Naive B cell (primary cell): ENCODE results near the gene COG8. TPM values are rescaled to one million over a fixed set of nuclear protein-coding genes. Genes with fewer than 3 reads are reported as not detected.

Experiments
- ATAC-seq, 2 donors: fragments of 150-1000 bp; cut with Tn5 transposase; 2 replicates each; pipeline ENCODE4 v1.10.0; 2021; ENCODE audit warnings: low read depth in 2 of 2, mild to moderate bottlenecking in 2 of 2, moderate library complexity in 2 of 2
- DNase-seq: peaks from one replicate; pipeline ENCODE4 v3.0.0; 2022
- H3K27ac Mint-ChIP-seq, 6 donors: one replicate each; pipeline ENCODE4 v1.8.0; 2020 to 2022; ENCODE audit warnings: mild to moderate bottlenecking in 6 of 6, mixed read lengths in 6 of 6, moderate library complexity in 5 of 6, inconsistent platforms in 2 of 6
- H3K27me3 Mint-ChIP-seq, 3 donors: one replicate each; pipeline ENCODE4 v1.8.0; 2021 to 2022; ENCODE audit warnings: mixed read lengths in 3 of 3, mild to moderate bottlenecking in 1 of 3
- H3K36me3 Mint-ChIP-seq, 2 donors: one replicate each; pipeline ENCODE4 v1.8.0; 2020 to 2022; ENCODE audit warnings: mixed read lengths in 2 of 2, inconsistent platforms in 1 of 2, mild to moderate bottlenecking in 1 of 2
- H3K4me1 Mint-ChIP-seq, 3 donors: one replicate each; pipeline ENCODE4 v1.8.0; 2020 to 2022; ENCODE audit warnings: mixed read lengths in 3 of 3, inconsistent platforms in 1 of 3, mild to moderate bottlenecking in 1 of 3, moderate library complexity in 1 of 3
- H3K4me3 Mint-ChIP-seq, 8 donors: one replicate each; pipeline ENCODE4 v1.8.0; 2020 to 2022; ENCODE audit warnings: mild to moderate bottlenecking in 8 of 8, mixed read lengths in 8 of 8, moderate library complexity in 8 of 8, inconsistent platforms in 2 of 8
- H3K9me3 Mint-ChIP-seq, 7 donors: one replicate each; pipeline ENCODE4 v1.8.0; 2020 to 2022; ENCODE audit warnings: mixed read lengths in 7 of 7, mild to moderate bottlenecking in 5 of 7, inconsistent platforms in 2 of 7, moderate library complexity in 1 of 7
- polyA plus RNA-seq, 6 donors: library from polyadenylated mRNA; unstranded; fragments of 300-500 nt; fragmentation: Illumina TruSeq; gene quantifications; one replicate each; pipeline ENCODE4 v1.2.3, GENCODE V29; 2021; ENCODE audit warnings: low read depth in 6 of 6

Gene COG8
- polyA plus RNA-seq, 6 donors from 2014 or later = 25.4 to 57.1 (median 34.3) TPM

GRCh38 chr16:69322343-69322742 lies 17.0 kb downstream of the COG8 start:
- H3K4me1 Mint-ChIP-seq = peaks cover 22 to 29% (median 26%) of the 10 kb centered on the region in 3 donors
- no peaks in the 10 kb centered on the region for H3K9me3 Mint-ChIP-seq
- ATAC-seq (no peak), DNase-seq (no peak)
- no peaks in the 10 kb centered on the region for H3K27me3 Mint-ChIP-seq
- H3K4me3 Mint-ChIP-seq = peak overlapping the region in 1 of 8 donors; percentile 44
- peaks cover 0 to 8% of the 10 kb centered on the region in 2 donors for H3K36me3 Mint-ChIP-seq
- H3K27ac Mint-ChIP-seq = peak overlapping the region in 2 of 6 donors; percentile 16 to 63

GRCh38 chr16:69321080-69321479 lies 18.3 kb downstream of the COG8 start:
- Mint-ChIP-seq H3K4me1 (peaks cover 11 to 27% (median 20%) of the 10 kb centered on the region in 3 donors), H3K27me3 (no peaks in the 10 kb centered on the region), H3K9me3 (no peaks in the 10 kb centered on the region), H3K27ac (peak overlapping the region in 1 of 6 donors; percentile 41), H3K36me3 (peaks cover 0 to 8% of the 10 kb centered on the region in 2 donors), H3K4me3 (no peak overlapping the region)
- ATAC-seq = no peak
- DNase-seq = no peak

DNA sequence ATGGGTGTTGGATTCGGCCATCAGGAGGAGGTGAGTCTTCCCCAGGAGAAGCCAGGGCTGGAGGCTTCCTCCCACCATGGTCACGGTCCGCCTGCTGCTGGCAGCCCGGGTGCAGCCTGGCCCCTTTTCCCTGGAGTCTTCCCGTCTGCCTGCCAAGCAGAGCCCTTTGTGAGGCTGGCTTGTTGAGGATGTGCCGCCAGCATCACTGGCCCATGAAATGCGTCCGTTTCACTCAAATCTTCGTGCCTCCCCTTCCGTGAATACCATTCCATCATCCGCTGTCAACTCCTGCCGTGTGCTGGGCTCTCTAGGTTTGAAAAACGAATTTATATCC lies 18.7 kb downstream of the COG8 start:
- peak overlapping the region in 1 of 6 donors; percentile 41 for H3K27ac Mint-ChIP-seq
- no peaks in the 10 kb centered on the region for H3K9me3 Mint-ChIP-seq
- H3K4me1 Mint-ChIP-seq = peaks cover 10 to 27% (median 16%) of the 10 kb centered on the region in 3 donors
- no peak overlapping the region for H3K4me3 Mint-ChIP-seq
- no peak for DNase-seq
- H3K36me3 Mint-ChIP-seq = peaks cover 0 to 8% of the 10 kb centered on the region in 2 donors
- no peaks in the 10 kb centered on the region for H3K27me3 Mint-ChIP-seq
- no peak for ATAC-seq

GRCh38 chr16:69319826-69320739 lies 19.3 kb downstream of the COG8 start:
- H3K4me3 Mint-ChIP-seq = no peak overlapping the region
- peaks cover 11 to 26% (median 16%) of the 10 kb centered on the region in 3 donors for H3K4me1 Mint-ChIP-seq
- no peaks in the 10 kb centered on the region for H3K27me3 Mint-ChIP-seq
- H3K36me3 Mint-ChIP-seq = peaks cover 0 to 8% of the 10 kb centered on the region in 2 donors
- DNase-seq (no peak), ATAC-seq (no peak)
- H3K9me3 Mint-ChIP-seq = no peaks in the 10 kb centered on the region
- H3K27ac Mint-ChIP-seq = peak overlapping the region in 1 of 6 donors; percentile 46

GRCh38 chr16:69319381-69319780 lies 20.0 kb downstream of the COG8 start:
- H3K27ac Mint-ChIP-seq = peak overlapping the region in 1 of 6 donors; percentile 46
- H3K9me3 Mint-ChIP-seq = no peaks in the 10 kb centered on the region
- H3K36me3 Mint-ChIP-seq = peaks cover 0 to 8% of the 10 kb centered on the region in 2 donors
- DNase-seq = no peak
- no peak for ATAC-seq
- peaks cover 12 to 19% (median 14%) of the 10 kb centered on the region in 3 donors for H3K4me1 Mint-ChIP-seq
- no peaks in the 10 kb centered on the region for H3K27me3 Mint-ChIP-seq
- no peak overlapping the region for H3K4me3 Mint-ChIP-seq

GRCh38 chr16:69318911-69319289 lies 20.5 kb downstream of the COG8 start:
- H3K27me3 Mint-ChIP-seq = no peaks in the 10 kb centered on the region
- ATAC-seq (no peak), DNase-seq (no peak)
- H3K9me3 Mint-ChIP-seq = no peaks in the 10 kb centered on the region
- peaks cover 0 to 8% of the 10 kb centered on the region in 2 donors for H3K36me3 Mint-ChIP-seq
- peak overlapping the region in 1 of 6 donors; percentile 12 for H3K27ac Mint-ChIP-seq
- H3K4me1 Mint-ChIP-seq = peaks cover 12 to 18% (median 18%) of the 10 kb centered on the region in 3 donors
- no peak overlapping the region for H3K4me3 Mint-ChIP-seq

- peaks cover 0 to 8% of the 10 kb centered on the region in 2 donors for H3K36me3 Mint-ChIP-seq
- peaks cover 18 to 21% (median 18%) of the 10 kb centered on the region in 3 donors for H3K4me1 Mint-ChIP-seq
- DNase-seq (no peak), ATAC-seq (no peak)
- no peak overlapping the region for H3K4me3 Mint-ChIP-seq
- no peak overlapping the region for H3K27ac Mint-ChIP-seq
- no peaks in the 10 kb centered on the region for H3K9me3 Mint-ChIP-seq
- no peaks in the 10 kb centered on the region for H3K27me3 Mint-ChIP-seq
These were observed 21.0 kb downstream of the COG8 start for GRCh38 chr16:69318177-69318910.

- no peak for ATAC-seq
- peaks cover 22 to 28% (median 27%) of the 10 kb centered on the region in 3 donors for H3K4me1 Mint-ChIP-seq
- no peak overlapping the region for H3K4me3 Mint-ChIP-seq
- H3K27me3 Mint-ChIP-seq = no peaks in the 10 kb centered on the region
- H3K9me3 Mint-ChIP-seq = no peaks in the 10 kb centered on the region
- H3K27ac Mint-ChIP-seq = no peak overlapping the region
- no peak for DNase-seq
- peaks cover 0 to 8% of the 10 kb centered on the region in 2 donors for H3K36me3 Mint-ChIP-seq
These were observed 22.7 kb downstream of the COG8 start for GRCh38 chr16:69316595-69317034.

DNA sequence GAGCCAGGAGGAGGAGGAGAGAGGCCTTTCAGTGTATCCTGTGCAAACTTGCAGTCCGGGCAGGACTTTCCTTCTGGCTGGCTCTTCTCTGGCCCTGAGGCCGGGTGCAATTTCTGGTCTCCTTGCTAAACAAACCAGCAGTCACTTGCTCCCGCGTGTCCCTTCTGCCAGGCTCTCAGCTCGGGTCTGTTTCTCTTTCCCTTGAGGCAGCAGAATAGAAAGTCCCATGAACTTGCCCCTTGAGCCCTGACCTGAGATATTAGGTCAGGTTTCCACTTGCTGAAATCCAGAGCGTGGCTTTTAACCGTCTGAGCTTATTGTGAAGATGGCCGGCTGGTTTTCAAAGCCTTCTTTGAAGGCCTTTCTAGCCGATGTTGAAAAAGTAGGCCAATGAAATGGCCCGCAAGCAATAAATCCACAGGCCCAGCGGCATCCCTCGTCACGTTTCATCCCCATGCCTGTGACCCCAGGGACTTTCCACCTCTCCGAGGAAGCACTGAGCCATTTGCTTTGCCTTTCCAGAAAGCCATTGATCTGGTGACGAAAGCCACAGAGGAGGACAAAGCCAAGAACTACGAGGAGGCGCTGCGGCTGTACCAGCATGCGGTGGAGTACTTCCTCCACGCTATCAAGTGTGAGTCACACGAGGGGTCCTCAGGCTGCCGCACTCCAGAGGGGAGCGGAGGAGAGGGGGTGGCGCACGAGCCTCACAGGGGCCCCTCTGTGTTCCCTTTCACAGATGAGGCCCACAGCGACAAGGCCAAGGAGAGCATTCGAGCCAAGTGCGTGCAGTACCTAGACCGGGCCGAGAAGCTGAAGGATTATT lies 23.7 kb downstream of the COG8 start:
- H3K36me3 Mint-ChIP-seq = peaks cover 0 to 8% of the 10 kb centered on the region in 2 donors
- ATAC-seq (no peak), DNase-seq (no peak)
- H3K4me1 Mint-ChIP-seq = peaks cover 20 to 27% (median 21%) of the 10 kb centered on the region in 3 donors
- H3K9me3 Mint-ChIP-seq = no peaks in the 10 kb centered on the region
- H3K27me3 Mint-ChIP-seq = no peaks in the 10 kb centered on the region
- H3K4me3 Mint-ChIP-seq = no peak overlapping the region
- no peak overlapping the region for H3K27ac Mint-ChIP-seq

GRCh38 chr16:69314534-69314933 lies 24.8 kb downstream of the COG8 start:
- H3K36me3 Mint-ChIP-seq = peaks cover 0 to 4% of the 10 kb centered on the region in 2 donors

GRCh38 chr16:69313469-69313868 lies 25.9 kb downstream of the COG8 start:
- ATAC-seq = no peak
- Mint-ChIP-seq H3K4me1 (peaks cover 15 to 32% (median 25%) of the 10 kb centered on the region in 3 donors), H3K4me3 (peak overlapping the region; percentile 22 to 88 (median 66)), H3K36me3 (no peaks in the 10 kb centered on the region), H3K9me3 (no peaks in the 10 kb centered on the region), H3K27me3 (no peaks in the 10 kb centered on the region), H3K27ac (peak overlapping the region in 2 of 6 donors; percentile 62 to 84)
- no peak for DNase-seq

More at GRCh38 chr16:69314534-69314933, 24.8 kb downstream of the COG8 start:
- Mint-ChIP-seq H3K27ac (no peak overlapping the region), H3K4me1 (peaks cover 18 to 32% (median 25%) of the 10 kb centered on the region in 3 donors), H3K4me3 (peak overlapping the region in 1 of 8 donors; percentile 88), H3K27me3 (no peaks in the 10 kb centered on the region), H3K9me3 (no peaks in the 10 kb centered on the region)
- ATAC-seq (no peak), DNase-seq (no peak)

DNA sequence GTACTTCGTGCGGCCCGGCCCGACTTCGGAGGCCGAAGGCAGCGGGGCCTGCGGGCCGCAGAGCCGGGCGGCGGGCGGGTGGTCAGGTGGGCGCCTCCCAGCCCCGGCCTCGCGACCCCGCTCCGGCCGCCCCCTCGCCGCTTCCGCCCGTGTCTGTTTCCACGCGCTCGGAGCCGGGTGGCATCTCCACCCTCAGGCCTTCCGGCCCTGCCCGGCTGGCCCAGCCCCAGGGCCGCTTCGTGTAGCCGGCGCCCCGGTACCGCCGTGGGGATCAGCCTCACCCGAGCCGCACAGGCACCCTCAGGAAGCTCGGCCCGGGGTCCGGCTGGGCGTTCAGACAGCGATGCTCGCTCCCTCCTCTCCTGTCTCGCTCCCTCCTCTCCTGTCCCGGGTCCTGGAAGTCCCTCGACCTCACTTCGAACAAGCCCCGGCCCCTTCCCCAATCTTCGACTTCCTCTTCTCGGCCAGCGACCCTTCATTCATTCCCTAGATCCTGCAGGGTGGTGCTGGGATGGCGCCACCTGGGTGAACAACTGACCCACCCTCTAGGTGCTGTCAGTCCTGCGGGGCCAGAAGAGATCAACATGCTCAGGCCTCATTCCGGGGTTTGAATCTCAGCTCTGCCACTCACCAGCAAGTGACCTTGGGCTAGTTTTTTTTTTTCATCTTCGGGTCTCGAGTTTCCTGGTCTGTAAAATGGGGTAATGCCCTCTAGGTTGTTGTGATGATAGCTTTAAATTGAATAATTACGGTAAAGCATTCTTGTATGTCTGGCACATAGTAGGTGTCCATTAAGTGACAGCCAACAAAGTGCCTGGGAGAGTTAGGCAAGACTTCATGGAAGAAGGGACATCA lies 27.6 kb downstream of the COG8 start:
- H3K27ac Mint-ChIP-seq = peak overlapping the region; percentile 79 to 98 (median 96)

More for the DNA sequence above, 27.6 kb downstream of the COG8 start:
- H3K4me3 Mint-ChIP-seq = peak overlapping the region; percentile 90 to 100 (median 98)
- no peaks in the 10 kb centered on the region for H3K9me3 Mint-ChIP-seq
- H3K36me3 Mint-ChIP-seq = no peaks in the 10 kb centered on the region
- H3K27me3 Mint-ChIP-seq = no peaks in the 10 kb centered on the region
- H3K4me1 Mint-ChIP-seq = peaks cover 15 to 32% (median 25%) of the 10 kb centered on the region in 3 donors
- ATAC-seq (peak; percentile 42 to 46), DNase-seq (no peak)
